Stimulated activated CD8-positive, alpha-beta memory T cell treated with anti-CD3 and anti-CD28 coated beads, Interleukin-12 subunit alpha, Interleukin-12 subunit beta, amount 100 ng/mL, for 24 hours (primary cell): ENCODE results near the gene SMAGP.

ENCODE experiments used
- DNase-seq: peaks from one replicate; pipeline ENCODE4 v3.0.0-alpha.2; 2020; ENCODE audit errors: extremely low read depth

Gene SMAGP

DNA sequence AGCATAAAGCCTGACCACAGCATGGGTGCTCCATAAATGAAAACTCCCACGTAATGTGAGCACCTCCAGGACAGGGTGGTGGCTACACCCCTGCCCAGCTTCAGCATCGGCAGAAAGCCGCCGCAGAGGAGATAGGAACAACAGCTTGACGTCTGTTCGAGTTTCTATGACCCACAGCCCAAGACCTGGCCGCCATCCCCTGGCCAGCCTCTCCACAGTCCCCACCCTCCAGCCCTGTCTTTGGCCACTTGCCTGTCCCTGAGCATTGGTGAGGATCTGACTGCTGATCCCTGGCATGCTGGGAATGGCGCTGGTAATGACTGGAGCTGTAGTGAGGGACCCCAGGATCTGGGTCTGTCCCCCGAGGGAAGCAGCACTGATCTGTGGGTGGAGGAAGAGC is 73.7 kb downstream of the SMAGP start:
- DNase-seq: no peak

DNA sequence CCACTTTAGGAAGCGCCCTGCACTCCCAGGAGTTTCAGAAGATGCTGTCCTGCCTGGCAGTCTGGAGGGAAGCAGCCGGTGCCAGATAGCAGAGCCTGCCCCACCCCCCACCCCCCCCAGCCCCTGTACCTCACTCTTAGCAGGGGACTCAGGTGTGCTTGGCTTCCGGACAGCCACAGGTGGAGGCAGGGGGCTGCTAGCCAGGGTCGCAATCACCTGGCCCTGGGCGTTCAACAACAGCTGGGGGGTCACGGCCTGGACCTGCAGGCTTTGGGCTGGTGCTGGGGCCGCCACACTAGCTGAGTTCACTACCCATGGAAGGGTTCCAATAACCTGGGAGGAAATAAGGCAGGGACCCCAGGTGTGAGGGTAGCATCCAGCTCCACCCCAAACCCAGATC is 74.4 kb downstream of the SMAGP start:
- no peak for DNase-seq
